ENCODE data around the gene NDRG3.

- TF ChIP-seq CTCF (IDR thresholded peaks at IDR 0.05; ENCODE audit: poor library complexity, severe bottlenecking) (no peak), EP300 (conservative IDR thresholded peaks at IDR 0.05; ENCODE audit: poor library complexity, severe bottlenecking) (no peak), REST (IDR thresholded peaks at IDR 0.05; ENCODE audit: borderline replicate concordance) (no peak), EZH2 (IDR thresholded peaks at IDR 0.05; ENCODE audit: borderline replicate concordance, insufficient read depth, low read length, poor library complexity, severe bottlenecking) (no peak), TAF1 (IDR thresholded peaks at IDR 0.05; ENCODE audit: low read depth) (no peak), SMC3 (conservative IDR thresholded peaks at IDR 0.05; ENCODE audit: poor library complexity) (no peak)
Measured at GRCh38 chr20:36684747-36685146, 61.1 kb downstream of the NDRG3 start.
